Loucy (cell line): ENCODE measurements around the gene HTRA3.

ENCODE experiments used
- H2AFZ ChIP-seq: fragments of 200-600 bp; sonication (generic); 2 replicates; pipeline ENCODE4 v1.6.0; 2016; ENCODE audit warnings: antibody characterized with exemption, mild to moderate bottlenecking, low read length, moderate library complexity
- H3F3A ChIP-seq: fragments of 200-600 bp; 2 replicates; pipeline ENCODE4 v1.6.0; 2016; ENCODE audit warnings: antibody characterized with exemption, low read depth, mild to moderate bottlenecking
- H3K27me3 ChIP-seq: fragments of 200-600 bp; sonication (generic); 2 replicates; pipeline ENCODE4 v1.6.1; 2014; ENCODE audit warnings: low read length, mild to moderate bottlenecking; ENCODE audit not compliant: insufficient read depth, poor library complexity, severe bottlenecking
- H3K36me3 ChIP-seq: fragments of 200-600 bp; sonication (generic); 2 replicates; pipeline ENCODE4 v1.6.1; 2016; ENCODE audit warnings: low read length; ENCODE audit not compliant: insufficient read depth
- H3K4me1 ChIP-seq: fragments of 200-600 bp; sonication (generic); 2 replicates; pipeline ENCODE4 v1.5.1; 2014; ENCODE audit warnings: low read length, mild to moderate bottlenecking; ENCODE audit not compliant: insufficient read depth, poor library complexity, severe bottlenecking
- H3K4me2 ChIP-seq: fragments of 200-600 bp; sonication (generic); 2 replicates; pipeline ENCODE4 v1.6.0; 2014; ENCODE audit warnings: antibody characterized with exemption, low read length, low read depth, mild to moderate bottlenecking; ENCODE audit not compliant: poor library complexity, severe bottlenecking
- H3K4me3 ChIP-seq: fragments of 200-600 bp; sonication (generic); 2 replicates; pipeline ENCODE4 v1.5.1; 2014; ENCODE audit warnings: low read length, mild to moderate bottlenecking, mixed read lengths; ENCODE audit not compliant: poor library complexity, severe bottlenecking
- H3K79me2 ChIP-seq: fragments of 200-600 bp; sonication (generic); 2 replicates; pipeline ENCODE4 v1.6.1; 2014; ENCODE audit warnings: low read length; ENCODE audit not compliant: insufficient read depth
- H3K9ac ChIP-seq: fragments of 200-600 bp; sonication (generic); 2 replicates; pipeline ENCODE4 v1.6.0; 2014; ENCODE audit warnings: mild to moderate bottlenecking, low read depth, low read length, moderate library complexity; ENCODE audit not compliant: poor library complexity, severe bottlenecking
- H3K9me2 ChIP-seq: fragments of 200-600 bp; sonication (generic); replicated peaks from 2 replicates; pipeline ENCODE4 v1.6.1; 2016; ENCODE audit warnings: low read depth, low read length, mixed read lengths
- H3K9me3 ChIP-seq: fragments of 200-600 bp; sonication (generic); 2 replicates; pipeline ENCODE4 v1.6.1; 2014; ENCODE audit warnings: mild to moderate bottlenecking, antibody characterized with exemption, low read length, low read depth; ENCODE audit not compliant: insufficient read depth
- H4K20me1 ChIP-seq: fragments of 200-600 bp; sonication (generic); 2 replicates; pipeline ENCODE4 v1.6.0; 2014; ENCODE audit warnings: antibody characterized with exemption, low read length, mild to moderate bottlenecking; ENCODE audit not compliant: insufficient read depth, poor library complexity, severe bottlenecking
- CTCF ChIP-seq: fragments of 200-600 bp; sonication (generic); conservative IDR thresholded peaks from 2 replicates; pipeline ENCODE4 v1.5.1; 2014; ENCODE audit warnings: mild to moderate bottlenecking, antibody characterized with exemption, low read length
- EZH2phosphoT487 ChIP-seq: fragments of 200-600 bp; IDR thresholded peaks from 2 replicates; pipeline ENCODE4 v1.6.1; 2018; ENCODE audit warnings: antibody characterized with exemption, mild to moderate bottlenecking, moderate library complexity, borderline replicate concordance

The HTRA3 gene

GRCh38 chr4:8312976-8313375 is 43.4 kb downstream of the HTRA3 start:
- H3K9ac ChIP-seq: no peak overlapping the region
- H3K27me3 ChIP-seq: no peaks in the 10 kb centered on the region
- no peaks in the 10 kb centered on the region for H4K20me1 ChIP-seq
- no peaks in the 10 kb centered on the region for H3F3A ChIP-seq
- H3K4me3 ChIP-seq: no peak overlapping the region
- no peak overlapping the region for H3K4me2 ChIP-seq
- H3K9me3 ChIP-seq: no peaks in the 10 kb centered on the region; the same call in 1 of the 2 replicates
- H2AFZ ChIP-seq: no peak overlapping the region
- H3K36me3 ChIP-seq: no peaks in the 10 kb centered on the region
- H3K4me1 ChIP-seq: no peaks in the 10 kb centered on the region
- TF ChIP-seq EZH2phosphoT487: no peak
- no peaks in the 10 kb centered on the region for H3K79me2 ChIP-seq
- H3K9me2 ChIP-seq: no peaks in the 10 kb centered on the region

GRCh38 chr4:8314691-8315255 is 45.2 kb downstream of the HTRA3 start:
- Histone ChIP-seq H3K79me2 (no peaks in the 10 kb centered on the region), H3F3A (no peaks in the 10 kb centered on the region), H3K9me3 (no peaks in the 10 kb centered on the region; the same call in 1 of the 2 replicates), H3K4me3 (no peak overlapping the region), H2AFZ (no peak overlapping the region), H3K27me3 (no peaks in the 10 kb centered on the region), H3K36me3 (no peaks in the 10 kb centered on the region), H3K4me2 (no peak overlapping the region), H3K9ac (no peak overlapping the region), H3K9me2 (no peaks in the 10 kb centered on the region), H4K20me1 (no peaks in the 10 kb centered on the region), H3K4me1 (no peaks in the 10 kb centered on the region)
- TF ChIP-seq CTCF (no peak), EZH2phosphoT487 (no peak)

- Histone ChIP-seq H2AFZ (no peak overlapping the region), H3K79me2 (no peaks in the 10 kb centered on the region), H3K9ac (no peak overlapping the region), H3K9me2 (no peaks in the 10 kb centered on the region), H3K4me3 (no peak overlapping the region), H4K20me1 (no peaks in the 10 kb centered on the region), H3K27me3 (no peaks in the 10 kb centered on the region), H3K4me2 (no peak overlapping the region), H3K4me1 (no peaks in the 10 kb centered on the region), H3F3A (no peaks in the 10 kb centered on the region), H3K36me3 (no peaks in the 10 kb centered on the region), H3K9me3 (no peaks in the 10 kb centered on the region; the same call in 1 of the 2 replicates)
- TF ChIP-seq EZH2phosphoT487: no peak
- no peak for TF ChIP-seq CTCF
Observed at GRCh38 chr4:8315435-8316250, 46.1 kb downstream of the HTRA3 start.
